HG03108 (cell line): ENCODE data around the gene PLXNA4.

Experiments used
- ATAC-seq: cut with Tn5 transposase; IDR thresholded peaks from one replicate; pipeline ENCODE4 v1.9.1; 2021; ENCODE audit warnings: moderate library complexity; ENCODE audit not compliant: unreplicated experiment

PLXNA4 gene

GRCh38 chr7:132541656-132542055 is 34.6 kb downstream of the PLXNA4 start:
- ATAC-seq = no peak

- no peak for ATAC-seq
These were observed 38.7 kb downstream of the PLXNA4 start for GRCh38 chr7:132537456-132538145.

GRCh38 chr7:132536654-132537395 is 39.4 kb downstream of the PLXNA4 start:
- no peak for ATAC-seq

- ATAC-seq = no peak
These were observed 42.4 kb downstream of the PLXNA4 start for GRCh38 chr7:132533916-132534315.

GRCh38 chr7:132532281-132532680 is 44.0 kb downstream of the PLXNA4 start:
- ATAC-seq = no peak

- no peak for ATAC-seq
These were observed 44.7 kb downstream of the PLXNA4 start for GRCh38 chr7:132531562-132531961.

- ATAC-seq = no peak
These were observed 47.6 kb downstream of the PLXNA4 start for GRCh38 chr7:132528695-132529094.

- no peak for ATAC-seq
These were observed 48.5 kb downstream of the PLXNA4 start for GRCh38 chr7:132527467-132528410.

GRCh38 chr7:132526111-132526740 is 50.0 kb downstream of the PLXNA4 start:
- no peak for ATAC-seq

- ATAC-seq = no peak
These were observed 54.8 kb downstream of the PLXNA4 start for GRCh38 chr7:132521423-132521822.

GRCh38 chr7:132520591-132521280 is 55.5 kb downstream of the PLXNA4 start:
- ATAC-seq = no peak

GRCh38 chr7:132519936-132520335 is 56.3 kb downstream of the PLXNA4 start:
- ATAC-seq = no peak

- ATAC-seq = no peak
These were observed 57.5 kb downstream of the PLXNA4 start for GRCh38 chr7:132518839-132519173.

GRCh38 chr7:132518102-132518838 is 58.0 kb downstream of the PLXNA4 start:
- ATAC-seq = no peak

- ATAC-seq = no peak
These were observed 60.0 kb downstream of the PLXNA4 start for GRCh38 chr7:132516042-132516840.

GRCh38 chr7:132515181-132515580 is 61.1 kb downstream of the PLXNA4 start:
- no peak for ATAC-seq

- no peak for ATAC-seq
These were observed 61.8 kb downstream of the PLXNA4 start for GRCh38 chr7:132514430-132514829.

GRCh38 chr7:132511921-132512320 is 64.3 kb downstream of the PLXNA4 start:
- ATAC-seq = no peak

- ATAC-seq = no peak
These were observed 64.9 kb downstream of the PLXNA4 start for GRCh38 chr7:132511387-132511786.
